Activated CD8-positive, alpha-beta T cell treated with anti-CD3 and anti-CD28 coated beads for 36 hours (primary cell): ENCODE results near the gene HIPK1. TPM values are rescaled to one million over a fixed set of nuclear protein-coding genes. Genes with fewer than 3 reads are reported as not detected.

Experiments
- ATAC-seq: fragments of 200-7000 bp; cut with Tn5 transposase; one replicate; pipeline ENCODE4 v1.10.0; 2021; ENCODE audit warnings: mild to moderate bottlenecking, moderate library complexity
- CTCF ChIA-PET: fragments of 350-600 bp; sonication (Branson Sonifier 250); formaldehyde crosslinking; loops from one replicate; lab custom pipeline; 2021; ENCODE audit warnings: antibody characterized with exemption; lab: Charles Lee
- POLR2A ChIA-PET: fragments of 350-600 bp; sonication (Branson Sonifier 250); formaldehyde crosslinking; loops from one replicate; lab custom pipeline; 2021; ENCODE audit warnings: antibody characterized with exemption; lab: Charles Lee
- DNase-seq: peaks from one replicate; pipeline ENCODE4 v3.0.0-alpha.2; 2020
- H3K27ac Mint-ChIP-seq: one replicate; pipeline ENCODE4 v1.8.0; 2021; ENCODE audit warnings: mild to moderate bottlenecking, mixed read lengths
- H3K27me3 Mint-ChIP-seq: one replicate; pipeline ENCODE4 v1.8.0; 2021; ENCODE audit warnings: mixed read lengths
- H3K36me3 Mint-ChIP-seq: one replicate; pipeline ENCODE4 v1.8.0; 2021; ENCODE audit warnings: low read depth, mixed read lengths
- H3K4me1 Mint-ChIP-seq: one replicate; pipeline ENCODE4 v1.8.0; 2021; ENCODE audit warnings: low read depth, mixed read lengths
- H3K4me3 Mint-ChIP-seq: one replicate; pipeline ENCODE4 v1.8.0; 2021; ENCODE audit warnings: mild to moderate bottlenecking, moderate library complexity, mixed read lengths
- H3K9me3 Mint-ChIP-seq: one replicate; pipeline ENCODE4 v1.8.0; 2021; ENCODE audit warnings: mixed read lengths
- intact Hi-C: fragments of 100-400 bp; cut with micrococcal nuclease; formaldehyde crosslinking; loops from one replicate; pipeline ENCODE4 v1.10.0; 2022
- total RNA-seq, 2 experiments: library from RNA; stranded (reverse); gene quantifications; one replicate each; pipeline ENCODE4 v1.2.3, GENCODE V29; 2021
- TF ChIP-seq, protein P1 (sequence below): fragments of 200-600 bp; IDR thresholded peaks from one replicate; pipeline ENCODE4 v1.8.0; 2022; ENCODE audit warnings: antibody characterized with exemption, mild to moderate bottlenecking

HIPK1 gene
- total RNA-seq, 2 experiments from 2014 or later: 42.8 to 45.1 TPM

DNA sequence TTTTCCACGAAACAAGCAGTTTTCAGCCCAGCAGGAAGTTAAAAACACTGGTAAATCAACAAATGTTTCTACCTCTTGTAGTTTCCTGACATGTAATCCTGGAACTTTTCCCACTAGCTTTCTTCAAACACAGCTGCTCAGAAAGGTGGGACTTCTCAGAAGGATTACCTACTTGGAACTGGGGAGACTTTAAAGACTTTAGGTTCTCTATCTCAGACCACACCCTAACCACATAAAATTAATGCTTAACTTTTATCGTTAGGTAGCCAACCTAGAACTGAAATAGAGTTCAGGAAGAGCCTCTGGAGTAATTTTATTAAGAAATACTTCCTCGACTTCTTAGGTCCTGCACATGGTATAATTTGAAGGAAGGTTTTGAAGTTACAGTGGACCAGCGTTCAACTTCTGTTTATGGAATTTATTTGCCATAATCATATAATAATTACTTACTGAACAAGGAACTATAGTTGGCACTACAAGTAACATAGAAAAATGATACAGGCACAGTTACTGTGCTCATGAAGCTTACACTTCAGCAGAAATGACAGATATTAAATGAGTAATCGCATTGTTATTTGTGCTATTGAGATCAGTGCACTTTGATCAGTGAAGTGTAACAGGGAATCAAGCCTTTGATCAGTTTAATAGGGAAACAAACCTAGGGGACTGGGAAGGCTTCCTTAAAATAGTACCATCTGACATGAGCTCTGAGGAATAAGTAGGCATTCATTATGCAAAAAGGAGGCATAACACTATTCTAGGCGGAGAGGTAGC, 41.5 kb upstream of the HIPK1 start, which contains the start of gene BCL2L15:
Gene BCL2L15, minus strand, starts transcription at position 180 of the 774 bp plus-strand sequence. CDS start 206 bp downstream, outside the sequence.
- TF ChIP-seq, protein P1, sequence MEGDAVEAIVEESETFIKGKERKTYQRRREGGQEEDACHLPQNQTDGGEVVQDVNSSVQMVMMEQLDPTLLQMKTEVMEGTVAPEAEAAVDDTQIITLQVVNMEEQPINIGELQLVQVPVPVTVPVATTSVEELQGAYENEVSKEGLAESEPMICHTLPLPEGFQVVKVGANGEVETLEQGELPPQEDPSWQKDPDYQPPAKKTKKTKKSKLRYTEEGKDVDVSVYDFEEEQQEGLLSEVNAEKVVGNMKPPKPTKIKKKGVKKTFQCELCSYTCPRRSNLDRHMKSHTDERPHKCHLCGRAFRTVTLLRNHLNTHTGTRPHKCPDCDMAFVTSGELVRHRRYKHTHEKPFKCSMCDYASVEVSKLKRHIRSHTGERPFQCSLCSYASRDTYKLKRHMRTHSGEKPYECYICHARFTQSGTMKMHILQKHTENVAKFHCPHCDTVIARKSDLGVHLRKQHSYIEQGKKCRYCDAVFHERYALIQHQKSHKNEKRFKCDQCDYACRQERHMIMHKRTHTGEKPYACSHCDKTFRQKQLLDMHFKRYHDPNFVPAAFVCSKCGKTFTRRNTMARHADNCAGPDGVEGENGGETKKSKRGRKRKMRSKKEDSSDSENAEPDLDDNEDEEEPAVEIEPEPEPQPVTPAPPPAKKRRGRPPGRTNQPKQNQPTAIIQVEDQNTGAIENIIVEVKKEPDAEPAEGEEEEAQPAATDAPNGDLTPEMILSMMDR: no peak
- ATAC-seq: no peak
- no peak within 1 kb of the TSS for H3K4me3 Mint-ChIP-seq
- H3K27ac Mint-ChIP-seq: no peak within 1 kb of the TSS
- DNase-seq: no peak
- H3K4me1 Mint-ChIP-seq: peaks cover 11% of the 10 kb centered on the region
- peaks cover 7% of the 10 kb centered on the region for H3K36me3 Mint-ChIP-seq
- ChIA-PET CTCF (interaction anchor here (0.6 to 1.3 kb wide), 5 partner anchors 9 to 18 kb away, joined by 3 to 4 read pairs (median 3); no protein-coding TSS in a partner anchor), POLR2A (interaction anchor here (1.0 to 3.7 kb wide), 4 partner anchors 10 to 76 kb away, joined by 3 to 16 read pairs (median 3); partner anchors contain the start of genes AP4B1 and DCLRE1B)
- no peaks in the 10 kb centered on the region for H3K27me3 Mint-ChIP-seq
- intact Hi-C loops: no loop called here
- no peaks in the 10 kb centered on the region for H3K9me3 Mint-ChIP-seq

DNA sequence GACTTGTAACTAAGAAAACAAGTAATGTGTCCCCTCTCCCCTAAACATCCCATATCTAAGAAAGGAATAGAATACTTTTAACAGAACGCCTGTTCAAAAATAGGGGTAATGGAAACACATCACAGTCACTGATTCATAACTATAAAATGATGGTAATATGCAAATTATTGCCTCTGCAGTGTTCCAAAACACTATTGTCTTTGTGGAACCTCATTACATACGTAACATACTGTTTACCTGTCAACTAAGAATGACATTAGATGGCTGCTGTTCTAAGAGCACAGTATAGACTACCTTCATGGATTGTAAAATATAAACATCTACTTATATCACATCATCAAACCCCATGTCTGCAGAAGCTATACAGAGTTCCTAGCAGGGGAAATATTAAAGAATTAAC, 38.3 kb upstream of the HIPK1 start:
- ChIA-PET CTCF (interaction anchor here (0.7 to 0.8 kb wide), 2 partner anchors 13 to 56 kb away, joined by 3 to 5 read pairs; partner anchors contain the start of gene AP4B1), POLR2A (interaction anchor here (0.6 to 2.4 kb wide), 3 partner anchors 11 to 21 kb away, joined by 3 to 6 read pairs (median 4); no protein-coding TSS in a partner anchor)

DNA sequence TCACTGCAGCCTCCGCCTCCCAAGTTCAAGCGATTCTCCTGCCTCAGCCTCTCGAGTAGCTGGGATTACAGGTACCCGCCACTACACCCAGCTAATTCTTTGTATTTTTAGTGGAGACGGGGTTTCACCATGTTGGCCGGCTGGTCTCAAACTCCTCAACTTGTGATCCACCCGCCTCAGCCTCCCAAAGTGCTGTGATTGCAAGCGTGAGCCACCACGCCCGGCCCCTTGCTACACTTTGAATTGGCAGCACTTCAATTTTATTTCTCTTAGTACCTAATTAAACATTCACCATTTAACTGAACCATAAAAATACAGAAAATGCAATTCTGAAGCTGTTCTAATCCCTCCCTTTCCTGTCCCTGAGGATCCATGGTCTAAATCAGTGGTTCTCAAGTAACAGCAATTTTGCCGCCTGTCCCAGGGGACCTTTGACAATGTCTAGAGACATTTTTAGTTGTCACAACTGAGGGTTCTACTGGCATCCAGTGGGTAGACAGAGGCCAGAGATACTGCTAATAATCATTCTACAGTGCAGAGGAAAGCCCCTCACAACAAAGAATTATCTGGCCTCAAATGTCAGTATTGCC, 37.4 kb upstream of the HIPK1 start:
- TF ChIP-seq, protein P1: no peak
- Mint-ChIP-seq H3K4me1 (peaks cover 8% of the 10 kb centered on the region), H3K27ac (no peak overlapping the region), H3K27me3 (no peaks in the 10 kb centered on the region), H3K36me3 (peaks cover 24% of the 10 kb centered on the region), H3K9me3 (no peaks in the 10 kb centered on the region), H3K4me3 (no peak overlapping the region)
- ATAC-seq (no peak), DNase-seq (no peak)
- CTCF ChIA-PET: interaction anchor here (0.7 to 1.2 kb wide), 3 partner anchors 12 to 58 kb away, joined by 3 to 5 read pairs (median 3); partner anchors contain the start of gene AP4B1
- intact Hi-C loops: no loop called here
- POLR2A ChIA-PET: interaction anchor here (1.2 to 2.4 kb wide), 3 partner anchors 10 to 13 kb away, joined by 3 to 6 read pairs (median 5); no protein-coding TSS in a partner anchor

More for the DNA sequence above, 38.3 kb upstream of the HIPK1 start:
- H3K9me3 Mint-ChIP-seq: no peaks in the 10 kb centered on the region
- intact Hi-C loops: no loop called here
- DNase-seq (no peak), ATAC-seq (no peak)
- H3K27me3 Mint-ChIP-seq: no peaks in the 10 kb centered on the region
- peaks cover 8% of the 10 kb centered on the region for H3K4me1 Mint-ChIP-seq
- H3K36me3 Mint-ChIP-seq: peaks cover 17% of the 10 kb centered on the region
- H3K4me3 Mint-ChIP-seq: no peak overlapping the region
- TF ChIP-seq, protein P1: no peak
- no peak overlapping the region for H3K27ac Mint-ChIP-seq

DNA sequence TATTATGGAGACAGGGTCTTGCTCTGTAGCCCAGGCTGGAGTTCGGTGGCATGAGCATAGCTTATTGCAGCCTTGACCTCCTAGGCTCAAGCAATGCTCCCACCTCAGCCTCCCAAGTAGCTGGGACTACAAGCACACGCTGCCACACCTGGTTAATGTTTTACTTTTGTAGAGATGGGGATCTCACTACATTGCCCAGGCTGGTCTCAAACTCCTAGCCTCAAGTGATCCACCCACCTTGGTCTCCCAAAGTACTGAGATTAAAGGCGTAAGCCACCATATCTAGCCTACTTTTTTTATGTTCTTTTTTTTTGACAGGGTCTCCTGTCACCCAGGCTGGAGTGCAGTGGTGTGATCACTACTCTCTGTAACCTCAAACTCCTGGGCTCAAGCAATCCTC, 35.9 kb upstream of the HIPK1 start:
- ChIA-PET POLR2A (interaction anchor here (1.1 to 1.4 kb wide), 2 partner anchors 11 to 32 kb away, joined by 3 to 5 read pairs; no protein-coding TSS in a partner anchor), CTCF (interaction anchor here (1.1 to 1.4 kb wide), 2 partner anchors 9 to 11 kb away, joined by 3 to 4 read pairs; no protein-coding TSS in a partner anchor)
- TF ChIP-seq, protein P1: no peak
- H3K4me1 Mint-ChIP-seq: peaks cover 10% of the 10 kb centered on the region
- H3K27ac Mint-ChIP-seq: no peak overlapping the region
- intact Hi-C loops: no loop called here
- H3K4me3 Mint-ChIP-seq: no peak overlapping the region
- H3K36me3 Mint-ChIP-seq: peaks cover 37% of the 10 kb centered on the region
- no peaks in the 10 kb centered on the region for H3K9me3 Mint-ChIP-seq
- no peak for DNase-seq
- no peak for ATAC-seq
- no peaks in the 10 kb centered on the region for H3K27me3 Mint-ChIP-seq
